Parathyroid adenoma (tissue), 2 donors: ENCODE results near the gene TANGO2.
A peak's percentile ranks its signal among the peaks of the same experiment; 100 is the strongest.

Source experiments
- H2AFZ ChIP-seq: fragments of 300-600 bp; sonication (generic); one replicate; pipeline ENCODE4 v1.7.0; 2017; ENCODE audit warnings: antibody characterized with exemption, mild to moderate bottlenecking
- H3K27ac ChIP-seq: fragments of 300-600 bp; sonication (generic); one replicate; pipeline ENCODE4 v1.7.0; 2017
- H3K27me3 ChIP-seq: fragments of 300-600 bp; sonication (generic); one replicate; pipeline ENCODE4 v1.7.0; 2017; ENCODE audit warnings: low read length; ENCODE audit not compliant: control insufficient read depth, insufficient read depth
- H3K36me3 ChIP-seq: fragments of 300-600 bp; sonication (generic); one replicate; pipeline ENCODE4 v1.7.0; 2017; ENCODE audit warnings: low read length; ENCODE audit not compliant: control insufficient read depth, insufficient read depth
- H3K4me1 ChIP-seq: fragments of 300-600 bp; sonication (generic); one replicate; pipeline ENCODE4 v1.7.0; 2017; ENCODE audit warnings: control low read depth
- H3K4me2 ChIP-seq: fragments of 300-600 bp; sonication (generic); one replicate; pipeline ENCODE4 v1.7.0; 2017; ENCODE audit warnings: low read length
- H3K4me3 ChIP-seq: fragments of 300-600 bp; sonication (generic); one replicate; pipeline ENCODE4 v1.7.0; 2017; ENCODE audit warnings: low read depth, low read length
- H3K79me2 ChIP-seq: fragments of 300-600 bp; sonication (generic); one replicate; pipeline ENCODE4 v1.7.0; 2017; ENCODE audit warnings: control low read depth
- H3K9ac ChIP-seq: fragments of 300-600 bp; sonication (generic); one replicate; pipeline ENCODE4 v1.7.0; 2017; ENCODE audit warnings: mild to moderate bottlenecking
- H3K9me3 ChIP-seq: fragments of 300-600 bp; sonication (generic); one replicate; pipeline ENCODE4 v1.7.0; 2017; ENCODE audit warnings: low read length; ENCODE audit not compliant: control insufficient read depth
- TF ChIP-seq, protein P1 (sequence below): fragments of 300-600 bp; sonication (generic); IDR thresholded peaks from one replicate; pipeline ENCODE4 v1.7.0; 2017; ENCODE audit warnings: antibody characterized with exemption, mild to moderate bottlenecking
- donor health status: primary hyperparathyroidism.

TANGO2 gene

DNA sequence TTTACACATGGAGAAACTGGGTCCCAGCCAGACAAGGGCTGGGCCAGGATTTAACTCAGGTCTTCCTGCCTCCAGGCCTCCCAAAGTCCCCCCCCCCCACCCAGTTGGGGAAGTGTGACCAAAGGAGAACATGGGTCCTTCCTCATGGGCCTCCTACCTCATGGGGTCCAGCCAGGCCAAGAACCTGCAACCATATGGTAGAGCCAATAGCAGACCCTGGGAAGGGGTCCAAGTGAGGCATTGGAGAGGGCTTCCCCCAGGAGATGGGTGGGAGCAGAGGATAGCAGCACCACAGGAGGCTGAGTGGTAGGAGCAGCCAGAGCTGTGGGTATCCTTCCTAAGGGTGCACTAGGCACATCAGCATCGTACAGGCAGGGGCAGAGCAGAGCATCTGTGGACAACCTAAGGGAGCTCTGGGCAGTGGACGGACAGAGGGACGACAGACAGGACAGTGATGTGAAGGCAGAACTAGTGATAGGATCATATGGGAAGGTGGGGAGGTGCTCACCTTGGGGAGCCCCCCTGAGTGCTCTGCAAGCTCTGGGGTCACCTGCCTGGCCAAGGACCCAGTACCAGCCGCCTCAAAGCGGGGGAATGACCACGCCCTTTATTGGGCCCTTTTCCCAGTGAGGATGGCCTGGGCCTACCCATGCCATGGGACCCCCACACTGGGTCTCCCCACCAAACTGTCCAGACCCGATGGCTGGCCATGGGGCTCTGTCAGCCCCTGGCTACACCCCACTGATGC lies 8.7 kb upstream of the TANGO2 start:
- Histone ChIP-seq H3K9ac (no peak overlapping the region), H3K27ac (no peak overlapping the region), H3K4me3 (no peak overlapping the region), H3K27me3 (no peaks in the 10 kb centered on the region), H3K36me3 (no peaks in the 10 kb centered on the region), H3K79me2 (peaks cover 3% of the 10 kb centered on the region), H3K4me1 (peaks cover 16% of the 10 kb centered on the region), H2AFZ (no peak overlapping the region), H3K4me2 (no peak overlapping the region), H3K9me3 (no peaks in the 10 kb centered on the region)
- TF ChIP-seq, protein P1, sequence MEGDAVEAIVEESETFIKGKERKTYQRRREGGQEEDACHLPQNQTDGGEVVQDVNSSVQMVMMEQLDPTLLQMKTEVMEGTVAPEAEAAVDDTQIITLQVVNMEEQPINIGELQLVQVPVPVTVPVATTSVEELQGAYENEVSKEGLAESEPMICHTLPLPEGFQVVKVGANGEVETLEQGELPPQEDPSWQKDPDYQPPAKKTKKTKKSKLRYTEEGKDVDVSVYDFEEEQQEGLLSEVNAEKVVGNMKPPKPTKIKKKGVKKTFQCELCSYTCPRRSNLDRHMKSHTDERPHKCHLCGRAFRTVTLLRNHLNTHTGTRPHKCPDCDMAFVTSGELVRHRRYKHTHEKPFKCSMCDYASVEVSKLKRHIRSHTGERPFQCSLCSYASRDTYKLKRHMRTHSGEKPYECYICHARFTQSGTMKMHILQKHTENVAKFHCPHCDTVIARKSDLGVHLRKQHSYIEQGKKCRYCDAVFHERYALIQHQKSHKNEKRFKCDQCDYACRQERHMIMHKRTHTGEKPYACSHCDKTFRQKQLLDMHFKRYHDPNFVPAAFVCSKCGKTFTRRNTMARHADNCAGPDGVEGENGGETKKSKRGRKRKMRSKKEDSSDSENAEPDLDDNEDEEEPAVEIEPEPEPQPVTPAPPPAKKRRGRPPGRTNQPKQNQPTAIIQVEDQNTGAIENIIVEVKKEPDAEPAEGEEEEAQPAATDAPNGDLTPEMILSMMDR: no peak

DNA sequence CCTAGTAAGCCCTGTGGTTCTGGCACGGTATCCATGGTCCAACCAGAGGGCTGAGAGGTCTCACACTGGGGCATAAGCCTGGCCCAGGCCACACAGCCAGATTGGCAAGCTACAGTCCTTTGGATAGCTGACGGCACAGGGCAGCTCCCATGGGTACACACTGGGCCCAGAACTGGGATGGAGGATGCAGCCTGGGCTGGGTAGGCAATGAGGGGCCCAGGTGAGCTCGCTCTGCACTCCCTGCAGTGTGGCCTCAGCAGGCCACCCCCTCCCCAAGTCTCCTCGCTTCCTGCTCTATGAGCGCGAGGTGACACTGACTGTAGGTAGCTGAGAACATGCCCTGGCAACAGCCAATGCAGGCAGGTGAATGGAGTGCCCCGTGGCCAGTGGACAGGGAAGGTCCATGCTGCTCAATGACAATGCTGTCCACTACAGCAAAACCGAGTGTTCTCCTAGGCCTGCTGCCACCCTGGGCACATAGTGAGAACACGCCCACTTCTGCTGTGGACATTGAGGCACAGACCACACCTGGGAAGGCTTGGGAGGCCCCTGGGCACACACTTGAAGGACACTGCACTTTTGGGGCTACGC lies 8.1 kb upstream of the TANGO2 start:
- Histone ChIP-seq H3K27ac (no peak overlapping the region), H3K9me3 (no peaks in the 10 kb centered on the region), H3K79me2 (peaks cover 3% of the 10 kb centered on the region), H3K4me3 (no peak overlapping the region), H3K9ac (no peak overlapping the region), H3K4me1 (peaks cover 16% of the 10 kb centered on the region), H3K36me3 (no peaks in the 10 kb centered on the region), H2AFZ (no peak overlapping the region), H3K27me3 (no peaks in the 10 kb centered on the region), H3K4me2 (no peak overlapping the region)
- TF ChIP-seq, protein P1: no peak

DNA sequence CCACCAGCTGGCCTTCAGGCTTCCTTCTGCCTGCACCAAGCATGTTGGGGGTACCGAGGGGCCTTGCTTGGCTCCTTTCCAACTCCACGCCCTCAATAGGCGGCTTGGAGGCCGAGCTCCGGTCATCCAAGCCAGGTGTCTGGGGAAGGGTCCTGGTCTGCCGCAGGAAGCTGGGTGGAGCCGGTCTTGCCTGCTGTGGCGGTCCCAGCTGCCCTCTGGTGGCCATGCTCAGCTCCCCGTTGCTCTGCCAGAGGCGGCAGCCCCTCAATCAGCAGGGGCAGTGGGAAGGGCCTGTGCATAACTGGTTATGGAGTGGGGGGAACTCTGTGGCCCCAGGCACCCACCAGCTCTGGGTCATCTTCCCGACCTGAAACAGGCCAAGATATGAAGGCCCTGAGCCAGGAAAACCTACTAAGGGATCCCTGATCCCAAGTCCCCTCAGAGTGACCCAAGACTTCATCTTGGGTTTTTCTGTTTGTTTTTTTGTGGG lies 7.5 kb upstream of the TANGO2 start:
- Histone ChIP-seq H3K79me2 (peaks cover 3% of the 10 kb centered on the region), H3K9ac (no peak overlapping the region), H3K4me2 (no peak overlapping the region), H3K27me3 (no peaks in the 10 kb centered on the region), H3K4me3 (no peak overlapping the region), H3K27ac (no peak overlapping the region), H3K9me3 (no peaks in the 10 kb centered on the region), H2AFZ (no peak overlapping the region), H3K36me3 (no peaks in the 10 kb centered on the region), H3K4me1 (peaks cover 16% of the 10 kb centered on the region)
- TF ChIP-seq, protein P1: peak; percentile 71

- peaks cover 16% of the 10 kb centered on the region for H3K4me1 ChIP-seq
- no peaks in the 10 kb centered on the region for H3K79me2 ChIP-seq
- no peak overlapping the region for H3K4me3 ChIP-seq
- H3K9ac ChIP-seq: no peak overlapping the region
- H3K27ac ChIP-seq: no peak overlapping the region
- no peaks in the 10 kb centered on the region for H3K9me3 ChIP-seq
- TF ChIP-seq, protein P1: no peak
- H3K4me2 ChIP-seq: peak overlapping the region; percentile 12
- no peaks in the 10 kb centered on the region for H3K36me3 ChIP-seq
- no peaks in the 10 kb centered on the region for H3K27me3 ChIP-seq
- no peak overlapping the region for H2AFZ ChIP-seq
Measured at GRCh38 chr22:20014526-20015186, 6.3 kb upstream of the TANGO2 start.
